Stimulated activated CD8-positive, alpha-beta memory T cell treated with anti-CD3 and anti-CD28 coated beads, Interleukin-4, amount 100 ng/mL, for 48 hours (primary cell): ENCODE data around the gene ATP2B2.

Experiments
- DNase-seq: peaks from one replicate; pipeline ENCODE4 v3.0.0-alpha.2; 2020

ATP2B2 gene

GRCh38 chr3:10493202-10493589 lies 12.2 kb downstream of the ATP2B2 start:
- DNase-seq: no peak

DNA sequence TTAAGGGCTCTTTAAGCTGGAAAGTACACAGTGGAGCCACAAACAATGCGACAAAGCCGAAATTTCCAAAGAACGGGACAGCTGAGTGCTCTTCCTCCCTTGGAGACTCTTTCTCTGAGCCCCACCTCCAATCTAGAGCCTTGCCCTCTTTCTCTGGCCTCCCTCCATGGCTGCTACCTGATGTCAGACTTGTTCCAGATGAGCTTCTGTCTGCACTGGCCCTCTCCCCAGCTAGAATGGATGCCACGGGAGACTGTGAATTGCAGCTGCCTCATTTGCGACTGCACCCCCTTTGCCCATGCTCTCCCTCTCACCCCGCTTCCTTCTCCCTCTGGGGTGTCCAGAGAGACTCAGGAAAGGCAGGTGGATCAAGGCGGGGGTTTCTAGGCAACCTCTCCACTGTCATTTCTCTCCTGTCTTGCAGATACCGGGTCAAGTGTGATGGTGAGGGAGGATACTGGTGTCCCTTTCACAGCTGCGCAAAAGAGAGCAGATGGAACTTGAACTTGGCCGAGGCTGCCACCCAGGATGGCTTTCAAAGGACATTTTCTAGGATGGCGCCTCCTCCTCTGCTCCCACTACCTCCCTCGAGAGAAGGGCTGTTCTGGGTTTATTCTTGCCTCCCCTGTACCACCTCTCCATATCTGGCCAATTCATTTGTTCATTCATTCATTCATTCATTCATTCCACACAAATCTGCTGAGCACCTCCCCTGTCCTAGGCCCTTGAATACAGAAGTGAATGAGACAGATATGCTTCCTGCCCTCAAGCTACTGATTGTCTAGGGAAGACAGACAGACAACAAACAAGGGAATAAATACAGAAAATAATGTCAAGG lies 12.8 kb downstream of the ATP2B2 start:
- no peak for DNase-seq

DNA sequence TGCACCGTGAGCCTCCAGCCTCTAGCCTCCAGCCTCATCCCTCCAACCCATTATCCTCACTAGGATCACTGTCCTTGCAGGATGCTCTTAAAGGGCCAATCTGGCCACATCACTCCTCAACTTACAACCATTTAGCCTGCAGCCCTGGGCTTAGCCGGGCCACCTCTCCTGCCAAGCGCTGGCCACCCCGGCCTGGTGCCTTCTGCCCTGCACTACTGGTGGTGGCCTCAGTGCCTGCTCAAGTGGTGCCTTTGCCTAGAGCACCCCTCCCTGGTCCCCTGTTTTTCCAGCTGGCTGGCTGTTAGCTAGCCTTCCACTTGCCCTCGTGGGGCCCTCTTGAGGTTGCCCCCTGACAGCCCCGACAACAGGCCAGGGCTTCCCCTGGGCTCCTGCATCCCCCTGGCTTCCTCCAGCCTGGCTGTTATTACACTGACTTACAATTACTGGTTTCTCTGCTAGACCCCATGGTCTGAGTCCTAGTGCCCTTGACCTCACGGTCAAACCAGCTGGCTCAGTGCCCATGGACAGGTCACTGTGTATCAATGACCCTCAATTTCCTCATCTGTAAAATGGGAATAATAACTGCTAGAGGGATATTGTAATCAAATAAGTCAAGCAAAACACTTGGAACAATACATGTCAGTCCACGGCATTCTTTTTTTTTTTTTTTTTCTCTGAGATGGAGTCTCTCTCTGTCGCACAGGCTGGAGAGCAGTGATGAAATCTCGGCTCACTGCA lies 15.5 kb downstream of the ATP2B2 start:
- no peak for DNase-seq

DNA sequence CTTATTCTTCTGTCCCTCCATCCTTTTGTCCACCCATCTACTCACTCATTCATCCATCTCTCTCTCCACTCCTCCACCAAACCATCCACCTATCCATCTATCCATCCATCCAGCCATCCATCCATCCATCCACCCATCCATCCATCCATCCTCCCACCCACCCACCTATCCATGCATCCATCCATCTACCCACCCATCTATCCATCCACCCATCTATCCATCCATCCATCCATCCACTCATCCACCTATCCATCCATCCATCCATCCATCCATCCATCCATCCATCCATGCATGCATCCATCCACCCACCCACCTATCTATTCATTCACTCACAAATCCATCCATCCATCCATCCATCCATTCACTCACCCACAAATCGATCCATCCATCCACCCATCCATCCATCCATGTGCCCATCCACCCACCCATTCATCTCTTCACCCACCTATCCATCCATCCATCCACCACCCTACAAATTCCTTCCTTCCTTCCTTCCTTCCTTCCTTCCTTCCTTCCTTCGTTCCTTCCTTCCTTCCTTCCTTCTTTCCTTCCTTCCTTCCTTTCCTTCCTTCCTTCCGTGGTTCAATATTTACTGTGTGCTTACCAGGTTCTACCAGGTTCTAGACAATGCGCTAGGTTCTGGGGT lies 17.3 kb downstream of the ATP2B2 start:
- no peak for DNase-seq

GRCh38 chr3:10485806-10486205 lies 19.6 kb downstream of the ATP2B2 start:
- DNase-seq: no peak

DNA sequence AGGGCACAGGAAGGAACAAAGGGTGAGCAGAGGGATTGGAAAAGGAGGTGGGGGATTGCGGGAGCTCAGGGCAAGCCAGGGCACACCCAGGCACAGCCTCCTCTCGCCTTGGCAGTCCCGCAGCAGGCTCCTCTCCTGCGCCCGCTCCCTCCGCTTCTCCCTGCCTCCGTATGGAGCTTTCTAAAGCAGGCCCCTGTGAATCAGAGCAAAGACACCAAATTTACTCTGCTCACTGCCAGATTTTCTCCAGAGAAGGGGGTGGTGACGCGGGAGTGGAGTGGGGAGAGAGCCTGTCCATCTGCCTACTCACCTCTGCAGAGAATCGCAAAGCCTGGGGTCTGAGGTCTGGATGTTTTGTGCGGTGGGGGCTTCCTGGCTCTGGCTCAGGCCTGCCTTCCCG lies 20.0 kb downstream of the ATP2B2 start:
- DNase-seq: no peak

- no peak for DNase-seq
Observed at GRCh38 chr3:10484709-10485108, 20.7 kb downstream of the ATP2B2 start.

DNA sequence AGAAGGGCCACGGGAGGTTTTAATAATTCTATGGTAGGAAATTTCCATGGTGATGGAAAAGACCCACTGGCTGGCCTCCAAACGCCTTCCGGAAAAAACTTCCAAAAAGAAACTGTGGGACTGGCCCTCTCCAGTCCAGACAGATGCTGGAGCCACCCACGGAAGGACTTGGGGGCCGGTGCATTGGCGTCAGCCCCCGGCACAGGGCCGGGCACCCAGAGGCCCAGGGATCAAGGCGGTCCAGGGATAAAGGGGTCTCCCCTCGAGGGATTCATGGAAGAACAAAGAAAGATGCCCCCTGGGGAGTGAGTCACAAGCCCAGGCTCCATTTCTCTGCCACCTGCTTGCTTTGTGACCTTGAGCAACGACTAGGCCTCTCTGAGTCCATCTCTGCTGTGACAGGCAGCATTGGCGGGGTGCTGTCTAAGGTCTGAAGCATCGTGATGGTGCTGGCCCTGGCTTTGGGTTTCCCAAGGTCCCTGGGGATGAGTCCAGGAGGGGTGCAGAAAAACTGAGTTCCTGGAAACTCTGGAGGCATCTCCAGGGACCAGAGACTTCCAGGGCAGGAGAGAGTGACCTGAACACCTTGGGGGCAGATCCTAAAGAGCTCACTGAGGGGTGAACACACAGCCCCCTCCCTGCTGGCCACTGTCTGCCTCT lies 21.6 kb downstream of the ATP2B2 start:
- no peak for DNase-seq

DNA sequence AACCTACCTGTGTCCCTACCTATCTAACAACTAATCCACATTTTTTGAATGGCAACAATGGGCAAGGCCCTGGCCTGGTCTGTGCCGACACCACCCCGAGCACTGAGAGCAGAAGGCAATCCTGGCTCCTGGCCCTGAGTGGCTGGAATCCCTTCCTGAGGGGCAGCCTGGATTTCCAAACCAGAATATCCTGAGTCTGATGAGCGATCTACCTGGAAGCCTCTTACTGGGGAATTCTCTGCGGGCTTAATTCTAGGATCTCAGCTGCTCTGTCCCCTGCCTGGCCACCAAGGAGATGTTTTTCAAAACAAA lies 22.1 kb downstream of the ATP2B2 start:
- DNase-seq: no peak

- no peak for DNase-seq
Observed at GRCh38 chr3:10482631-10483363, 22.6 kb downstream of the ATP2B2 start.

- DNase-seq: no peak
Observed at GRCh38 chr3:10480871-10481378, 24.5 kb downstream of the ATP2B2 start.

DNA sequence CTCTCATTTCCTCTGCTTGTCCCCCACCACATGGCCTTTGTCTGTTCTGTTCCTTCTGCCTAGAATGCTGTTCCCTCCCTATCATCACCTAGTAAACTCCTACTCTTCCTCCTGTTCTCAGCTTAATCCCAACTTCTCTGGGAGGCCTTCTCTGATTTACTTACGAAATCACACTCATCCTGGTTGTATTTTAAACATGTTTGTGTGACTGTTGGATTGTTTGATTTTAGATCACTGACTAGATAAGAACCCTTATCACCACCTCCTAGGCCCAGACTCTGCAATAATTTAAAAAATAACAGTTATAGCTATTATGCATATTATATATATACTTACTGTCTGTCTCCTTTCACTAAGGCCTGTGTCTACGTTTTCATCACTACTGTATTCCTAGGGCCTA lies 26.1 kb downstream of the ATP2B2 start:
- DNase-seq: no peak

- no peak for DNase-seq
Observed at GRCh38 chr3:10475983-10476382, 29.4 kb downstream of the ATP2B2 start.

DNA sequence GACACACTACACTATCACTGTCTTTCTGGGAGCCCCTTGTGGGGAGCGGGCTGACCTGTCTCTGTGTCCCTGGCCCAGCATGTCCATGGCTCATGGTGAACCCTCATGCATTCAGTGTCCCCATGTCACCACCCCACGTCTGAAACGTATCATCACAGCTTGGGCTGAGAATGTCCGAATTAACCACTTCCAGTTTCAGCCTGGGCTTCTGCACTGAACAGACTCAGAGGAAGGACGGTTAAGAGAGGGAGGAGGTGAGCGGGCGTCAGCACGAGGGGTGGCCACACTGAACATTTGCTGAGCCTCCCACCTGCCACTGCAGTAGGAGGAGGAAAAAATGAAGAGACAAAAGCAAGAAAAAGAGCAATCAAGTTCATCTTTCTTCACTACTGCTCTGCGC lies 30.5 kb downstream of the ATP2B2 start:
- no peak for DNase-seq

GRCh38 chr3:10474275-10474646 lies 31.1 kb downstream of the ATP2B2 start:
- no peak for DNase-seq

GRCh38 chr3:10473581-10474274 lies 31.7 kb downstream of the ATP2B2 start:
- no peak for DNase-seq

GRCh38 chr3:10472877-10473440 lies 32.4 kb downstream of the ATP2B2 start:
- no peak for DNase-seq

GRCh38 chr3:10471054-10471688 lies 34.2 kb downstream of the ATP2B2 start:
- DNase-seq: no peak

DNA sequence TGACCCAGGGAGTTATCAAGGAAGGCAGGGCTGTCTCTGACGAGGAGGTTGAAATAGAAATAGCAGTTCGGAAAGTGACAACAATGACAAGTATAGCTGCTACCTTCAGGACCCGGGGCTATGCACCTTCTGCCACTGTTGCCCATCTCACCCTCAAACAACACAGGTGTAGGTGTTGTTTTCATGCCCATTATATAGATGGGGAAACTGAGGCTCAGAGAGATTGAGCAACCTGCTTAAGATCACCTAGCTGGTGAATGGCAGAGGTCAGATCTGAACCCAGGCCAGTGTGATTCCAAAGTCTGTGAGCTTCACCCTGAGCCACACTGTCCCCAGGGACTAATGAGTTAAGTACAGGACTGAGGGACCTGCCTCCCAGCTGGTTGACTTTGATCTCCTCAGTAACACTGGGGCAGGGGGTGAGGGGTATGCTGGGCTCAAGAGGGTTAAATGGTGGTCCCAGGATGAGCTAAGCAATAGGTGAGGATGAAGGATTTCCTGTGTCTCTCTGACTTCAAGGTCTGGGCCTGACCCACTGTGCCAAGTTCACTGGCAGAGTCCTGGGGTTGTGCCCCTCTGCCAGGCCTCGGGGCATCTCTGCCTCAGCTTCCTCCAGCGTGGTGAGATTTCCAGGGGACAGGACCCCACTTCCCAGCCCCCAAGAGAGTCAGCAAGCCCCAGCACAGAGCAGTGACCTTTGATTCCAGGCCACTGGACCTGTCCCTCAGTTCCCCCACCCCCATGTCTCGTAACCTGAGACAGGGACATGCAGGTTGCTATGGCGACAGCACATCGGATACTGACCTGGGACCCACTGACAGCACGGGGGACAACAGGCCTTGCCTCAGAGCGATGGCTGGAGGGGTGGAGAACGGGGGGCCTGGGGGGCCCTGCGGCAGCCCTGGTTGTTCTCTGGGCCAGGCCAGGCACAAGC lies 35.0 kb downstream of the ATP2B2 start:
- DNase-seq: no peak
